H1 (cell line): ENCODE data around the gene RHBG. TPM values are rescaled to one million over a fixed set of nuclear protein-coding genes. Genes with fewer than 3 reads are reported as not detected.

Experiments used
- CTCF ChIA-PET: fragments of 300-600 bp; sonication (Branson Sonifier 250); formaldehyde crosslinking; loops from one replicate; lab custom pipeline; 2021; ENCODE audit not compliant: partially characterized antibody; lab: Charles Lee
- POLR2A ChIA-PET: fragments of 300-600 bp; sonication (Branson Sonifier 250); formaldehyde crosslinking; loops from one replicate; lab custom pipeline; 2021; ENCODE audit warnings: inconsistent platforms; ENCODE audit not compliant: partially characterized antibody; lab: Charles Lee
- DNase-seq, 2 experiments: peaks; one replicate each; pipeline versions ENCODE4 v3.0.0 to v3.0.0-alpha.2; 2010 to 2022; ENCODE audit warnings: low spot score in 2 of 2, low read depth in 1 of 2, mixed read lengths in 1 of 2
- FAIRE-seq: peaks from 2 replicates; lab custom pipeline; 2011; peaks lifted over from hg19 to GRCh38; lab: Jason Lieb, UNC
- H2AFZ ChIP-seq: 2 replicates; pipeline ENCODE4 v1.8.1; 2012; ENCODE audit warnings: low read length, inconsistent platforms
- H2AK5ac ChIP-seq: 2 replicates; pipeline ENCODE4 v1.6.1; 2013; ENCODE audit warnings: low read depth, low read length
- H2BK120ac ChIP-seq: replicated peaks from 2 replicates; pipeline ENCODE3; 2013; ENCODE audit warnings: low read depth, low read length, inconsistent platforms
- H2BK12ac ChIP-seq: 2 replicates; pipeline ENCODE4 v1.6.1; 2013; ENCODE audit warnings: low read depth, low read length
- H2BK15ac ChIP-seq: 2 replicates; pipeline ENCODE4 v1.6.1; 2013; ENCODE audit warnings: low read length
- H2BK20ac ChIP-seq: 2 replicates; pipeline ENCODE4 v1.6.1; 2013; ENCODE audit warnings: low read length
- H2BK5ac ChIP-seq: 2 replicates; pipeline ENCODE4 v1.6.1; 2013; ENCODE audit warnings: low read depth, low read length
- H3K14ac ChIP-seq: 2 replicates; pipeline ENCODE4 v1.6.1; 2013; ENCODE audit warnings: inconsistent platforms; ENCODE audit not compliant: insufficient read length
- H3K18ac ChIP-seq: 2 replicates; pipeline ENCODE4 v1.6.1; 2013; ENCODE audit warnings: low read length; ENCODE audit errors: extremely low read depth
- H3K23ac ChIP-seq: 2 replicates; pipeline ENCODE4 v1.6.1; 2013; ENCODE audit warnings: inconsistent platforms; ENCODE audit not compliant: insufficient read length
- H3K23me2 ChIP-seq: 2 replicates; pipeline ENCODE4 v1.6.1; 2013; ENCODE audit warnings: low read depth, low read length
- H3K27ac ChIP-seq: 2 replicates; pipeline ENCODE4 v1.6.1; 2011; ENCODE audit warnings: low read depth, low read length, inconsistent platforms
- H3K27me3 ChIP-seq, 4 experiments: replicated peaks in 1 of 4; 1 replicate in 1 of 4; 2 replicates in 3 of 4; pipeline versions ENCODE4 v1.6.1 to v1.8.1; 2011 to 2013; ENCODE audit warnings: low read length in 3 of 4, mild to moderate bottlenecking in 3 of 4, inconsistent platforms in 2 of 4, mixed read lengths in 2 of 4, moderate library complexity in 1 of 4; ENCODE audit not compliant: control insufficient read depth in 3 of 4, insufficient read depth in 3 of 4; ENCODE audit errors: extremely low read depth in 1 of 4
- H3K36me3 ChIP-seq, 4 experiments: 2 replicates each; pipeline versions ENCODE4 v1.6.1 to v1.8.1; 2011 to 2013; ENCODE audit warnings: mild to moderate bottlenecking in 4 of 4, low read length in 3 of 4, moderate library complexity in 2 of 4, control low read depth in 1 of 4, inconsistent platforms in 1 of 4; ENCODE audit not compliant: insufficient read depth in 4 of 4, control insufficient read depth in 2 of 4
- H3K4ac ChIP-seq: replicated peaks from 2 replicates; pipeline ENCODE3; 2013; ENCODE audit warnings: low read length, low read depth, mixed read lengths, inconsistent platforms; ENCODE audit not compliant: insufficient read length
- H3K4me1 ChIP-seq, 4 experiments: replicated peaks in 1 of 4; 1 replicate in 1 of 4; 2 replicates in 3 of 4; pipeline versions ENCODE4 v1.6.1 to v1.8.1; 2011 to 2013; ENCODE audit warnings: low read length in 3 of 4, inconsistent platforms in 2 of 4, mixed read lengths in 1 of 4; ENCODE audit not compliant: insufficient read depth in 4 of 4, control insufficient read depth in 3 of 4
- H3K4me2 ChIP-seq, 2 experiments: 2 replicates each; pipeline versions ENCODE4 v1.6.1 to v1.8.1; 2011 to 2013; ENCODE audit warnings: low read depth in 2 of 2, low read length in 2 of 2, control low read depth in 1 of 2, inconsistent platforms in 1 of 2, mild to moderate bottlenecking in 1 of 2; ENCODE audit not compliant: insufficient read depth in 1 of 2
- H3K4me3 ChIP-seq, 4 experiments: fragments of 200-600, 300-600 bp in 1 of 4; sonication (generic), shearing (Covaris generic), sonication (Bioruptor Twin) in 1 of 4; 2 replicates each; pipeline versions ENCODE4 v1.5.1 to v1.8.1; 2011 to 2016; ENCODE audit warnings: low read length in 4 of 4, low read depth in 3 of 4, control low read depth in 2 of 4, inconsistent platforms in 2 of 4, mild to moderate bottlenecking in 2 of 4, mixed read lengths in 1 of 4, moderate library complexity in 1 of 4; ENCODE audit not compliant: insufficient read depth in 2 of 4; ENCODE audit errors: extremely low read depth in 1 of 4
- H3K56ac ChIP-seq: replicated peaks from 2 replicates; pipeline ENCODE3; 2013; ENCODE audit warnings: low read depth, mild to moderate bottlenecking, mixed read lengths, low read length, inconsistent platforms; ENCODE audit not compliant: insufficient read length
- H3K79me1 ChIP-seq: 2 replicates; pipeline ENCODE4 v1.6.1; 2013; ENCODE audit warnings: low read depth, low read length, control low read depth
- H3K79me2 ChIP-seq, 2 experiments: 2 replicates each; pipeline versions ENCODE4 v1.6.1 to v1.8.1; 2012 to 2013; ENCODE audit warnings: low read length in 2 of 2, mild to moderate bottlenecking in 2 of 2, inconsistent platforms in 1 of 2; ENCODE audit not compliant: insufficient read depth in 2 of 2, control insufficient read depth in 1 of 2
- H3K9ac ChIP-seq, 4 experiments: replicated peaks in 1 of 4; 1 replicate in 1 of 4; 2 replicates in 3 of 4; pipeline versions ENCODE4 v1.6.1 to v1.8.1; 2011 to 2013; ENCODE audit warnings: low read depth in 3 of 4, low read length in 3 of 4, control low read depth in 2 of 4, mild to moderate bottlenecking in 2 of 4, moderate library complexity in 2 of 4, inconsistent platforms in 1 of 4; ENCODE audit errors: extremely low read depth in 1 of 4
- H3K9me3 ChIP-seq, 2 experiments: 2 replicates each; pipeline versions ENCODE4 v1.6.1 to v1.8.1; 2012 to 2013; ENCODE audit warnings: mild to moderate bottlenecking in 2 of 2, moderate library complexity in 2 of 2, control low read depth in 1 of 2, inconsistent platforms in 1 of 2, low read depth in 1 of 2, low read length in 1 of 2, mixed read lengths in 1 of 2; ENCODE audit not compliant: insufficient read depth in 2 of 2
- H4K20me1 ChIP-seq, 2 experiments: replicated peaks in 1 of 2; 2 replicates each; pipeline versions ENCODE3 to v1.8.1; 2011 to 2013; ENCODE audit warnings: inconsistent platforms in 2 of 2, low read length in 2 of 2, mild to moderate bottlenecking in 1 of 2; ENCODE audit not compliant: insufficient read depth in 2 of 2, control insufficient read depth in 1 of 2
- H4K5ac ChIP-seq: 2 replicates; pipeline ENCODE4 v1.6.1; 2013; ENCODE audit warnings: low read length, low read depth, mixed read lengths, inconsistent platforms; ENCODE audit not compliant: insufficient read length
- H4K8ac ChIP-seq: 2 replicates; pipeline ENCODE4 v1.8.0; 2013; ENCODE audit warnings: mild to moderate bottlenecking, moderate library complexity, low read length, inconsistent platforms; ENCODE audit not compliant: insufficient read depth; ENCODE audit errors: extremely low read depth
- H4K91ac ChIP-seq: replicated peaks from 2 replicates; pipeline ENCODE3; 2013; ENCODE audit warnings: low read length, mixed read lengths, inconsistent platforms; ENCODE audit not compliant: insufficient read length
- CBX8 ChIP-seq: fragments of 300-800, 300-1000 bp; sonication (generic); IDR thresholded peaks from 2 replicates; pipeline ENCODE4 v1.7.1; 2016; ENCODE audit warnings: low read depth, low read length, borderline replicate concordance
- CEBPB ChIP-seq: IDR thresholded peaks from 2 replicates; pipeline ENCODE4 v1.6.1; 2012; ENCODE audit warnings: low read depth, low read length
- CHD1 ChIP-seq: IDR thresholded peaks from 2 replicates; pipeline ENCODE4 v1.6.1; 2012; ENCODE audit warnings: low read depth, low read length, improper control_type of control experiment
- KDM5A ChIP-seq: fragments of 200-600 bp; IDR thresholded peaks from 2 replicates; pipeline ENCODE4 v1.7.1; 2012; ENCODE audit warnings: mild to moderate bottlenecking, low read length, inconsistent platforms, mixed read lengths
- NRF1 ChIP-seq: IDR thresholded peaks from 2 replicates; pipeline ENCODE4 v1.6.1; 2011; ENCODE audit warnings: mild to moderate bottlenecking, low read depth, low read length, improper control_type of control experiment
- RAD21 ChIP-seq, 2 experiments: IDR thresholded peaks in 1 of 2; conservative IDR thresholded peaks in 1 of 2; 2 replicates each; pipeline ENCODE4 v1.6.1; 2011; ENCODE audit warnings: low read depth in 2 of 2, low read length in 2 of 2, improper control_type of control experiment in 1 of 2, inconsistent platforms in 1 of 2, mild to moderate bottlenecking in 1 of 2, moderate library complexity in 1 of 2
- WGBS, 2 experiments: shearing (Covaris generic) in 1 of 2; methylation state at CpG; one replicate each; pipeline versions ENCODE4 v1.1.6 to v1.1.7; 2013 to 2015; ENCODE audit warnings: low lambda C conversion rate in 2 of 2, mixed read lengths in 2 of 2, inconsistent platforms in 1 of 2, low coverage in 1 of 2, missing lambda C conversion rate in 1 of 2; ENCODE audit not compliant: insufficient replicate concordance in 2 of 2, insufficient coverage in 1 of 2, insufficient read length in 1 of 2; ENCODE audit errors: extremely low coverage in 1 of 2, missing lambda C conversion rate in 1 of 2; 5-methylcytosine and 5-hydroxymethylcytosine counted together
- polyA plus RNA-seq, 7 experiments: library from polyadenylated mRNA; depleted of rRNA in 3 of 7; stranded (reverse) in 5 of 7; unstranded in 2 of 7; fragments of >200 nt in 5 of 7; fragments of 200-250 nt in 2 of 7; gene quantifications; 1 replicate in 5 of 7; 2 replicates in 1 of 7; 4 replicates in 1 of 7; pipeline versions ENCODE4 v1.2.1 to v1.2.3, GENCODE V29; 2011 to 2013; ENCODE audit warnings: missing spikeins in 2 of 7, mixed read lengths in 2 of 7
- total RNA-seq: library from RNA; stranded (reverse); fragmentation: NEBNext Ultra II Directional; extraction: Animal tissue kit (Norgen Biotek cat#: 25700); gene quantifications from 2 replicates; pipeline ENCODE4 v1.2.1, GENCODE V29; 2021

Gene RHBG
- total and polyA plus RNA-seq, 2 of the 8 experiments (the other 6 are each of a cell fraction or from before 2014, with no cell fraction given), result 2.6 to 2.7 TPM

GRCh38 chr1:156382561-156382960, 13.6 kb downstream of the RHBG start:
- Histone ChIP-seq H3K23me2 (no peaks in the 10 kb centered on the region), H3K27me3 (peaks cover 7 to 19% (median 17%) of the 10 kb centered on the region in 4 experiments), H3K23ac (no peak overlapping the region), H4K20me1 (no peaks in the 10 kb centered on the region), H3K4me2 (no peak overlapping the region), H2AFZ (no peak overlapping the region), H3K9me3 (no peaks in the 10 kb centered on the region), H4K5ac (no peak overlapping the region), H4K91ac (no peak overlapping the region), H2BK5ac (no peak overlapping the region), H3K18ac (no peak overlapping the region), H3K4ac (no peak overlapping the region), H3K4me1 (peaks cover 2 to 4% (median 2%) of the 10 kb centered on the region in 4 experiments; a peak in 6 of 7 replicates), H3K14ac (no peak overlapping the region), H2BK15ac (no peak overlapping the region), H3K9ac (no peak overlapping the region), H3K56ac (no peak overlapping the region), H3K79me2 (no peaks in the 10 kb centered on the region), H3K79me1 (no peaks in the 10 kb centered on the region), H2AK5ac (no peak overlapping the region), H2BK120ac (no peak overlapping the region), H2BK20ac (no peak overlapping the region), H3K36me3 (no peaks in the 10 kb centered on the region), H3K27ac (no peak overlapping the region), H4K8ac (no peak overlapping the region), H3K4me3 (no peak overlapping the region), H2BK12ac (no peak overlapping the region)
- FAIRE-seq (no peak), DNase-seq (no peak)
- POLR2A ChIA-PET, result interaction anchor here (1.3 kb wide), 1 partner anchor 60 kb away, joined by 5 read pairs; no protein-coding TSS in a partner anchor
- TF ChIP-seq CHD1 (no peak), CEBPB (no peak), RAD21 (IDR thresholded peaks at IDR 0.05 in 1 of 2, conservative IDR thresholded peaks at IDR 0.05 in 1 of 2; ENCODE audit: low read depth in 2 of 2, low read length in 2 of 2) (no peak), KDM5A (no peak), NRF1 (no peak), CBX8 (no peak)
- CTCF ChIA-PET, result interaction anchor here (0.6 to 26.1 kb wide), 11 partner anchors 9 to 618 kb away, joined by 3 to 574 read pairs (median 156); partner anchors contain the start of genes HAPLN2 and RHBG
- 78% methylated on average over 7 of the region's 7 CpGs; no CpG with 5 or more reads in 1 of the 2 experiments for WGBS, 2 experiments
